Measurements from ENCODE around the gene SERPINA6.
"Not testable (repeated sequence)": the region's sequence is repeated elsewhere in the genome, so short reads cannot be mapped to it uniquely, and the experiment has no call there.

The SERPINA6 gene, protein sequence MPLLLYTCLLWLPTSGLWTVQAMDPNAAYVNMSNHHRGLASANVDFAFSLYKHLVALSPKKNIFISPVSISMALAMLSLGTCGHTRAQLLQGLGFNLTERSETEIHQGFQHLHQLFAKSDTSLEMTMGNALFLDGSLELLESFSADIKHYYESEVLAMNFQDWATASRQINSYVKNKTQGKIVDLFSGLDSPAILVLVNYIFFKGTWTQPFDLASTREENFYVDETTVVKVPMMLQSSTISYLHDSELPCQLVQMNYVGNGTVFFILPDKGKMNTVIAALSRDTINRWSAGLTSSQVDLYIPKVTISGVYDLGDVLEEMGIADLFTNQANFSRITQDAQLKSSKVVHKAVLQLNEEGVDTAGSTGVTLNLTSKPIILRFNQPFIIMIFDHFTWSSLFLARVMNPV

DNA sequence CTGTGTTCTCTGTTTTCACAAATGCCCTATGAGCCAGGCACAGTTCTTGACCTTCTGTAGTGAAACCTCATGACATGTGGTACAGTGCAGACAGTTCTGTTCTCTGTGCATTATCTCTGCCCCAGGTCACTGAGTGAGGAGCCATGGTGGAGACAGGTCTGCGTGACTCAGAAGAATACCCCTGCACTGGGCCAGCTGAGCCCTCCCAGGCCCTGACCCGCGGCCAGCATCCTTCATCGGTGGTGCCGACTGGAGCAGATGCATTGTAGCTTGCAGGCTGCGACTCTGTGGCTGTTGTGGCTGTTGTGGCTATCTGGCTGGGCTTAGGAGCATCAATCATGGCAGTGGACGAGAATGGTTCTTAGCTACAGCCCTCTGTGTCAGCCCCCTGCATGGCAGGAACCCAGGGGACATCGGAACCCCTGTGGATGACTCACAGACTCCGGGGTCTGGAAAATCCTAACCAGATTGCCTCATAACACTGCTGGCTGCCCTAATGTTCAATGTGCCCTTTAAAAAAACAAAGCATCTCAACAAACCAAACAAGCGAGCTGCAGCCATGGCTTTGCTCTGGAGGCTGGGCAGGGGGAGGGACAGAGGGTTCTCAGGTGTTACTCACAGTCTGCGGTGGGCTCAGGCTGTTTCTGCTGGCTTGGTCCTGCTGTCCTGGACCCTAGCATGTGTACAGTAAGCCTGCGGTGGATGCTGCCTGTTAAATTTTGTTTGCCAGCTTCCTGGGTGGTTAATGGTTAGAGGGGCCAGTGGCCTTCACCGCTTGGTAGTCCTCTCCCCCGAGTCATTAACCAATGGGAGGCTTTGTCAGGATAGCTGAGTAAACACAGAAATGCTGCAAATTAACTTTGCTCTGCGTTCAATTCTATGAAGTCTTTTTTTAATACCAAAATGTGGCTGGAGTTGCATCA is at the start of gene SERPINA6:
Gene SERPINA6, minus strand, starts transcription at position 689 of the 923 bp plus-strand sequence. CDS start 8,688 bp downstream, outside the sequence.
- DNase-seq (ENCODE audit: low read depth in 2 of 2), result no peak

DNA sequence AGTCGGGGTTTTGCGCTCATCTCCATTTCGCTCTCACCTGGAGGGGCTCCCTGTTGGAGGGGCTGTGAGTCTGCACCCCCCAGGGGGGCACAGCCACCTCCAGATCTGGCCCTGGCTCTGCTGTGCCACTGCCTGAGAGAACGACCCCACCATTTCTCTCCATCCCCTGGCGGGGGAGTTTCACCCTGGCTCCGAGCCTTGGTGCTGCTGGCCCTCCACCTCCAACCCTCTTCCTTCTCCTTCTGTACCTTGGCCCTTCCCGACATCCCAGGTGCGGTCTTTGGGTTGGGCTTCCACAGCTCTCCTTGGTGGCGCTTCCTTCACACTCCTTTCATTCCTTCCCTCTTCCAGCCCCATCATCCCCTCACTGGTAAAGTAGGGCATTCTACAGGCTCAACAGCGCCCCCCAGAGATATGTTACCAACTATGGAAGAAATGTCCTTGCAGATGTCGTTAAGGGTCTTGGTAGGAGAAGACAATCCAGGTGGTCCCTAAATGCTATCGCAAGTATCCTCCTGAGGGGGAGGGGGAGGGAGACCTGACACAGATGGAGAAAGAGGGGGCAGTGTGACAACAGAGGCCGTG is 49.0 kb upstream of the SERPINA6 start:
- DNase-seq (ENCODE audit: low read depth in 2 of 2), result no peak

DNA sequence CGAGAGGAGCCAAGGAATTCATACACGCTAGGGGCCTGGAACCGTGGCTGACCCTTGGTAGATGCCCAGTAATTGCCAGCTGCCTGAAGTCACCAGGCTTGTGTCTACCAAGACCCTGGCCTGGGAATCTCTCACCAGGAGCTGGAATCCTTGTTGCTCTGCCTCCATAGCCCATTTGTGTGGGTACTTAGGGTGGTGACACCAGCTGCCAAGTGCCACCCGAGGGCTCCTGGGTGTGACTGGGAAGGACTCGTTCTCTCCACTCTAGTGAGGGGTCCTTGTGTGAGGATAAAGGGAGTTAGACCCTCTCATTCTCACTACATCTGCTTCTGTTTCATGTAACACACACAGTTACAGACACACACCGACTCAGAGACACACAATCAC is 47.4 kb upstream of the SERPINA6 start:
- no peak for DNase-seq (ENCODE audit: low read depth in 2 of 2)

DNA sequence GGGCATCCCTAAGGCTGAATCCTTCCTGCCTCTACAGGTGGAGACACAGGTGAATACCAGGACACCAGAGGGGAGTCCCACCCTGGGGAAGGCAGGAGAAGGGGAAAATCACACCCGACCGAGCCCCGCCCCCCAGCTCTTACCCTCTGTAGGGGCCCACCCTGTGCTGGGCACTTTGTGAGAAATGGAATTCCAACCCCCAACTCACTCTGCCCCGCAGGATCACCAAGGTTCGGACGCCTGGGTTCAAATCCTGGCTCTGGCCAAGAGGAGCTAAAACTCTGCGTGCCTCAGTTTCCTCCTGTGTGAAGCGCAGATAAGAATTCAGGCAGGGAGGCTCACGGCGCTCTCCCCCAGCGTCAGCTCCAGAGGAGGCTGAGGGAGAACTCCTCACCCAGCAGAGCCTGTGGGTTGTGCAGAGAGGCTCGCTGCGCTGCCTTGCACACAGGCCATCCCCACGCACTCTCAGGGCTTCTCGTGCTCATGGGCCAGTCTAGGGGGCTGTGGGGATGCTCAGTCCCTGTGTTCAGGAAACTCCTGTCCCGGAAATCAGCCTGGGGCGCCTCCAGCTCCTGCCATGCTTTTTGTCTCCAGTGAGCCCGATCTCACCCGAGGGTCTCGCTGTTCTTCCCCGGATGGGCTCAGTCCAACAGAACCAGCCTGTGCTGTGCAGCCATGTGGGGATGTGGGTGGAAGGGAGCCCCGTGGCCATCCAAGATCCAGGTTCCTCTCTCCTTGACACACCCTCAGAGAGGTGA is 46.8 kb upstream of the SERPINA6 start:
- DNase-seq (ENCODE audit: low read depth in 2 of 2), result not testable (repeated sequence)

DNA sequence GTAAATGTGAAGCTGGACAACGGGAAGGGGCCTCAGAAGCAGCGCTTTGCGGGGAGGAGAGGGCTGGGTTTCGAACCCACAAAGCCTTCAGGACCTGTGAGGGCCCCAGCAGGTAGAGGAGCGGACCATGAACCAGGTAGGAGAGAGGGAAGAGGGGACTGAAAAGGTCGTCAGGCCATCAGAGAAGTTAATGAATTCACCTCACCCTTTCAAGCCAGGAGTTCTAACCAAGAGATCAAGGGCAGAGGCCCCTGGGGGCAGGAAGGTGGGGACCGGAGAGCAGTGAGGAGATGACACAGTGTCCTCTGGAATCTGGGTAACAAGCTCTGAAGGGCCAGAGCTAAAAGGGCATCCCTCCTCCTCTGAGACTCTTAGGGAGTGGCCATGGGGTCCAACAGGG is 45.8 kb upstream of the SERPINA6 start:
- no peak for DNase-seq (ENCODE audit: low read depth in 2 of 2)

DNA sequence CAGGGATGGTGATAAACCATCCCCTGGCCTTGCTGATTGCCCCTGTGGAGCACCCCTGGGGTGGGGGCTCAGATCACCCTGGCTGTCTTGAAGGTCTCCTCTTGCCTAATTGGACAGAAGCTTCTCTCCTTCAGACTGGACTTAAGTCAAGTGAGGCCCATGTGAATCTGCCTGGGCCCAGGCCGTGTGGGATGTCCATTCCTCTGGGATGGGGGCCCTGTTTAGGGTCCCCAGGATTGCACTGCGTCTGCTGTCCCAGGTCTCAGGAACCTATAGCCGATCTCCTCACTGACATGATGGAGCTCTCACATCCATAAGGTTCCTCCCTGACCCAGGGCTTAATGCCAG is 45.1 kb upstream of the SERPINA6 start:
- DNase-seq (ENCODE audit: low read depth in 2 of 2), result no peak

DNA sequence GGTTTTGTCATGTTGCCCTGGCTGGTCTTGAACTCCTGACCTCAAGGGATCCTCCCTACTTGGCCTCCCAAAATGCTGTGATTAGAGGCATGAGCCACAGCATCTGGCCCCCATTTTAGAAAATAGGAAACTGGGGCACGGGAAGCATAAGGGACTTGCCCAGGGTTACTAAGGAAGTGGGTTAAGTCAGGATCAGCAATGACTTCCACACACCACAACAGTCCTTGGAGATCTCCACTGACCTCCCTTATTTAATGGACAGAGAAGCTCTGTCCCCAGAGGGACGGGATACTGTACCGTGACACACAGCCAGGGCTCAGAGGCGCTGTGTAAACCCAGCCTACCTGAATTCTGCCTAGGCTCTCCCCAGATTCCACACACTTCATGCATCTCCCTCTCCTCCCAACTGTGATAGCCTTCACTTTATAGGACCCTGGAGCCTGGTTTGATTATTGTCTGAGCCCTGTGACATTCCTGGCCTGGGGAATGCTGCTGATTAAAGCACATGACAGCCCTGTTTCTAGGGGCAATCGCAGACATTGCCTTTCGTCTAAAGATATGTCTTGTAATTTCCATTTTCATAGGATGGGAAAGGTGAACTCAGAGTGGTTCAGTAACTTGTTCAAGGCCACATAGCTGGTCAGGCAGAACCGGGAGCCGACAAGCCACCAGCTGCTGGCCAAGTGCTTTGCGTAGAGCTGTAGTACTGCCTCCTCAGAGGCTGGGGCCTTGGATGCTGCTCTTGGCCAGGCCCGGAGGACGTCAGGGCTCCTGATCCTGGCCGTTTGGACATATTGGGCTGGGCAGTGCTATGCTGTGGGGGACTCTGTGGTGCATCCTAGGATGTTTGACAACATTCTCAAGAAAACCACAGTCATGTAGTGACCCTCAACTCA is 44.5 kb upstream of the SERPINA6 start:
- DNase-seq (ENCODE audit: low read depth in 2 of 2), result no peak

DNA sequence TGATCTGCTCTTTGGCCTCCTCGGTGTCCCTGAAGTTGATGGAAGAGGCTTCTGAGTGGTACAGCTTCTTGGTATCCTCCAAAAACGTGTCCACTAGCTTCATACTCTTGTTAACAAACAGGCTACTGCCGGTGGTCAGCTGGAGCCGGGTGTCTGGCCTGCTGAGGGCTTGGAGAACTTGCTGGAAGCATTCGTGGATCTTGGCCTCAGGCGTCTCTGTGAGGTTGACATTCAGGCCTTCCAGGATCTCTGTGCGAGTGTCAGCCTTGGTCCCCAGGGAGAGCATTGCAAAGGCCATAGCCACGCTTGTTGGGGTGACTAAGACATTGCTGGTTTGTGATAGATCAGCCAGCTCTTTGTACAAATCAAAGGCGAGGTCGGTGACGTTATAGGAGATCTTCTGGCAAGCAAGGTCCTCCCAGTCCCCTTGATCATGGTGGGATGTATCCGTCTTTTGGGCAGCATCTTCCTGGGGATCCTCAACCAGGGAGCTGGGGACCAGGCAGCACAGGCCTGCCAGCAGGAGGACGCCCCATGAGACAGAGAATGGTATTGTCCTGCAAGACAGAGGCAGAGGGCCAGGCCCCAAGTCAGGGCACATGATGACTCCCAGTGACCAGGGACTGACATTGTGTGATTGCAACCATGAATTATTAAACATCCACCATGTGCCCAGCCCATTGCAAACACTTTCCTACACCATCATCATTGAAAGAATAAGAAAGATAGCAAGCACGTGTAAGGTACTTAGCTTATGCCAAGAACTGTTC is 43.2 kb upstream of the SERPINA6 start, which contains the start of gene SERPINA2:
Gene SERPINA2, minus strand, starts transcription at position 553 of the 770 bp plus-strand sequence.
- no peak for DNase-seq (ENCODE audit: low read depth in 2 of 2)

DNA sequence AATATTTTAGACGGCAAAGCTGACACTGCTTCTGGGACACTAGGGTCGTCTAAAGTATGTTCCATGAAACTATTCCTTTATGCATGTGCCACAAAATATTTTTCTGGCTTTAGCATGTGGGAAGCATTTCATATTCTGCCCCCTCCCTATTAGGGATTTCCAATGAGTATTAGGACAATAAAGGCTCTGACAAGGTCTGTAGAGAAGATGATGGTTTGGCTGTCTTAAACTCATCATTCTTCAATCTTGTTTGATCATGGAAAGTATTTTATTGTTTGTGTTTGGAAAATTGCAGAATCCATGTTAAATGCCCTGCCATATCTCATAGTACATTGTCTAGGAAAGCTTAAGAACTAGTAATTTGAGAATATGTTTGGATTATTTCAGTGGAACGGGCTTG is 42.5 kb upstream of the SERPINA6 start:
- DNase-seq (ENCODE audit: low read depth in 2 of 2), result no peak

DNA sequence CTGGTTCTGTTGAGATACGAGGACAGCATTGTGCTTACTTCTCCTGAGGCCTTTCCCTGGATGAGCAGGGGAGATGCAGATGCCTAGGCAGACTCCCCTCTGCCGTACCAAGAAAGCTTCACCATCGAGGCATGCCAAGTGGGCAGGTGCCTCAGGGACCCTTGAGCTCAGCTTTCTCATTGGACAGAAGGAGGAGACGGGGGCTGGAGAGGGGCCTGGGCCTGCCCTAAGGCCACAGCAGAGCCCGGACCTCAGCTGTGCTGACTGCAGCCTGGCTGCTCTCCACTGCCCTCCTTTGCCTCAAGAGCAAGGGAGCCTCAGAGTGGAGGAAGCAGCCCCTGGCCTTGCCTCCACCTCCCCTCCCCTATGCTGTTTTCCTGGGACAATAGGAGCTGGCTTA is 41.8 kb upstream of the SERPINA6 start:
- no peak for DNase-seq (ENCODE audit: low read depth in 2 of 2)

DNA sequence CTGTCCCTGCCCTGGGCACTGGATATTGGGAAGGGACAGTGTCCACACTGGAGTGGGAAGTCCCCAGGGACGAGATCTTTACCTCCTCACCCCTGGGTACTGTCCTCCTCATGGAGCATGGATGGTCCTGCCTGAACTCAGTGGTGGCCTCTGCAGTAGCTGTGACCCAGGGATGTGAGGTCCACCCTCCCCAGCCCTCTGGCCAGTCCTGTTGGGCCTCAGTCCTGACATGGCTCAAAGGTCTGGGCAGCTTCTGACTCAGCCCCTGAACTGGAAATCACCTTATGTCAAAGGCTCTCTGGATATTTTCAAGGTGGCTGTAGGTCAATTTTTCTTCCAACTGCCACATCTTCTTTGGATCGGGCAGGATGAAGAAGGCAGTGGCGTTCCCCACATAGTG is 40.9 kb upstream of the SERPINA6 start:
- DNase-seq (ENCODE audit: low read depth in 2 of 2), result no peak

DNA sequence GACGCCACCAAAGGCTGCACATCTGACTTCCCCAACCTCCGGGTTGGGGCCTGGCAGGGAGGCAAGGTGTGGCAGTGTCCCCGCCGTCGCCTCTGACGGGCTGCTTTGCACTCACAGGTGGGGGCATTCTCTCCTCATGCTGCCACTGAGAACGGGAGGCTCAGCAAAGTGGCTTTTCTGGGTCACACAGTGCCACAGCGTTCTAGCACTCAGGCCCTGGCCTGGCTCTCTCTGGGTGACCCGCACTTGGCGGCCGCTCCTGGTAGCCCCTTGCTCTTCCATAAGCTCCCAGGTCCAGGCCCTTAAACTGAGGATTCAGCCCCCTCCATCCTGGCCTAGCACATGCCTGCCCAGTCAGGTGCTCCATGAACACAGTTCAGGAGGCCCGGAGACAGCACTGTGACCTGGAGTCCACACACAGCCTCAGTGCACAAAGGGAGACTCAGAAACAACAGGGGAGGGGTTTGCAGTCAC is 40.1 kb upstream of the SERPINA6 start:
- no peak for DNase-seq (ENCODE audit: low read depth in 2 of 2)

DNA sequence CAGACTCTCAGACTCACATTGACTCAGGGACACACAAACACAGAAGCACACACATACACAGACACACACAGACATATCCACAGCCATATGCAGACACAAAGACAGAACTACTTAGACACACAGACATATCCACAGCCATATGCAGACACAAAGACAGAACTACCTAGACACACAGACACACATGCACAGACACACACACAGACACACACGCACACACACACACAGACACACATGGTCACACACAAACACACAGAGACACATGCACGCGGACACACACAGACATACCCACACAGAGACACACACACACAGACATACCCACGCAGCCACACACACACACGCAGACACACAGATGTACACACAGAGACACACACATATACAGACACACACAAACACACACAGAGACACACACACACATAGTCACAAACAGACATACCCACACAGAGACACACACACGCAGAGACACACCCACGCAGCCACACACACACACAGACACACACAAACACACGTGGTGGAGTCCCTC is 39.5 kb upstream of the SERPINA6 start:
- DNase-seq (ENCODE audit: low read depth in 2 of 2), result no peak

DNA sequence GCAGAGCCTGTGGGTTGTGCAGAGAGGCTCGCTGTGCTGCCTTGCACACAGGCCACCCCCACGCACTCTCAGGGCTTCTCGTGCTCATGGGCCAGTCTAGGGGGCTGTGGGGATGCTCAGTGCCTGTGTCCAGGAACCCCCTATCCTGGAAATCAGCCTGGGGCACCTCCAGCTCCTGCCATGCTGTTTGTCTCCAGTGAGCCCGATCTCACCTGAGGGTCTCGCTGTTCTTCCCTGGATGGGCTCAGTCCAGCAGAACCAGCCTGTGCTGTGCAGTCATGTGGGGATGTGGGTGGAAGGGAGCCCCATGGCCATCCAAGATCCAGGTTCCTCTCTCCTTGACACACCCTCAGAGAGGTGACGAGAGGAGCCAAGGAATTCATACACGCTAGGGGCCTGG is 38.5 kb upstream of the SERPINA6 start:
- DNase-seq (ENCODE audit: low read depth in 2 of 2), result no peak

DNA sequence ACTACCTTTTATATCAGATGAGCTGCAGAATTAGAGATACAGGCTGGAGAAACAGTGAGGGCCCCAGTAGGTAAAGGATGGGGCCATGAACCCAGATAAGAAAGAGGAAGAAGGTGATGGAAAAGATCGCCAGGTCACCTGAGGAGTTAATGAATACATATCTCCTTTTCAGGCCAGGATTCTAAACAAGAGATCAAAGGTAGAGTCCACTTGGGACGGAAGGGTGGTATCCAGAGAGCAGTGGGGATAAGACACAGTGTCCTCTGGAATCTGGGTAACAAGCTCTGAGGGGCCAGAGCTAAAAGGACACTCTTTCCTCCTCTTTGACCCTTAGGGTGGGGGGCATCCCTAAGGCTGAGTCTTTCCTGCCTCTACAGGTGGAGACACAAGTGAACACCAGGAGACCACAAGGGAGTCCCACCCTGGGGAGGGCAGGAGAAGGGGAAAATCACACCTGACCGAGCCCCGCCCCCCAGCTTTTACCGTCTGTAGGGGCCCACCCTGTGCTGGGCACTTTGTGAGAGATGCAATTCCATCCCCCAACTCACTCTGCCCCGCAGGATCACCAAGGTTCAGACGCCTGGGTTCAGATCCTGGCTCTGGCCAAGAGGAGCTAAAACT is 37.9 kb upstream of the SERPINA6 start:
- no peak for DNase-seq (ENCODE audit: low read depth in 2 of 2)

DNA sequence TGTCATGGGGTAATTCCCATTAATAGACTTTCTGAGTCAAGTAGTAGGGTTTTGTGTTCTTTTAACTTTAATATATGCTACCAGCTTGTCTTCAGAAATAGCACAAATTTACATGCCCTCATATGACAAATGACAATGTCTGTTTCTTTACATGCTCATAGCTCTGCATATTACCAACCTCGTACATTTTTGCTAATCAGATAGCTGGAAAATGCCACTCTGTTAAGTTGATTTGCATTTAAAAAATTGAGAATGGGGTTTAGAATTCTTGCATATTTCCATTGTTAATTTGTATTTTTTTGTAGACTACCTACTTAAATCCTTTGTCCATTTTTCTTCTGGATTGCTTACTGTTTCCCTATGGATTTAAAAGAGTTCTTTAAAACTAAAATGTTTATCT is 34.0 kb upstream of the SERPINA6 start:
- no peak for DNase-seq (ENCODE audit: low read depth in 2 of 2)

DNA sequence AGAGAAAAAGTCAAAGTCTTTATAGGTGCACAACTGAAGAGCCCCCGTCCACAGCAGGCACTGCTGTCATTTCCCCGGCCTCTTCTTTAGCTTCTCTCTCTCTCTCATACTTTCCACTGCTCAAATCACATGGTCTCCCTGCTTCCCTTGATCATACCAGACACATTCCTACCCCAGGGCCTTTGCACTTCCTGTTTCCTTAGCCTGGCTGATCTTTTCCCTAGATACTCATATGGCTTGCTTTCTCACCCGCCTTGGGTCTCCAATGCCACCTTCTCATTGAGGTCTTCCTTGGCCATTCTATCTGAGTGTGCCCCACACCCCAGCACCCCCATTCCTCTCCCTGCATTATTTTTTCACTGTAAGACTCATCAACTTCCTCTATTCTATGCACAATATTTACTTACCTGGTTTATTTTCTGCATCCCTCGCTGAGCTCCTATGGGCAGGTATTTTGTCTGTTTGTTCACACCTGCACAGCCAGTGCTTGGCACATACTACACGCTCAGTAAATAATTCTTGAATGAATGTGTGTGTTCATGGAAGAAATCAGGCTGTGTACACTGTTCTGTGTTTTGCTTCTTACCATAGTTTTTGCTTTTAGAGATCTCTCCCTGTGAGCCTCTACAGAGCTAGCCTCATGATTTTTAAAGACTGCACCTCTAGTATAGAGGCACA is 33.4 kb upstream of the SERPINA6 start:
- no peak for DNase-seq (ENCODE audit: low read depth in 2 of 2)

DNA sequence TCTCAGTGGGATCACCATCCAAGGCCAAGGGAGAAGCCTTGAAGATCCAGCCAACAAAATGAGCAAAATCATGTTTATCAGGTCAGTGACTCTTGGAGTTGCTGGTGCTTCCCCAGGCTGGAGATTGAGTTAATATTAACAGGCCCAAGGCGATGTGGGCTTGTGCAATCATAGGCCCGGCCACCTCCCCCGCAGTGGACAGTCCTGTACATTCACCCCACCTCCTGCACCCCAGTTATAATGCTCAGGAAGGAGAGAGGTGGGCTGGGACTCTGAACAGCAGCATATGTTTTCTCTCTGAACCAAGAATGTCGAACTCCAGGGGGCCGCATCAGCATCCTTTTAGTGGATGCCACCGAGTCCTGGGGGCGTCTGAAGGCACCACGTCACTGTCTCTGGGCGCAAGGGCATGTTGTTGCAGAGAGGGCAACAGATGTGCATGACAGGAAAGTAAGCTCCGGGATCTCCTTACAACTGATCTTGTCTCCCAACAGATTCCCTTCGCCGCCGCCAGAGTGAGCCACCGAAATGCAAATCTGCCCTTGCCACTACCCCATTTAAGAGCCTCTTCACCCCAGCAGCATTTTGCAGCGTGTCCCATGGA is 32.2 kb upstream of the SERPINA6 start:
- no peak for DNase-seq (ENCODE audit: low read depth in 2 of 2)
